ENCODE measurements around the gene SLC10A7.

DNA sequence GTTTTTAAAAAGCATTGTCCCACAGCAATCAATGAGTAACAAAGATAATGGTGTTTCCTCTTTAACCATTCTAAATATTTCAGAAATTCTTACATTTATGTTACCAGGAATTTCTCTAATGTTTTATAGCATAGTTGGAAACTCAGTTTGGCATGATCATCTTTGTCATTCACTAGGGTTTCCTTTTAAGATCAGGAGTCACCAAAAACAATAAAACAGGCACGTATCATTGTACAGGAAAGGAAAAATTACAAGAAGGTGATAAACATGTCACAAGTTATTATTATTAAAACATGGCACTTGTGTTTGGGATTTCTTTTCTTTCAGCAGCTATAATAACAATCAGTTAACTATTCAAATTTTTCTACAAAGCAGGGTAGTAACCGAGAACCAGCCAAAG is 84.0 kb downstream of the SLC10A7 start:
- no peak for TF ChIP-seq SP1 (CRISPR knock-in tag; IDR thresholded peaks at IDR 0.05)
- TF ChIP-seq RFX1 (IDR thresholded peaks at IDR 0.05), result no peak
- no peak for TF ChIP-seq ZBTB1 (CRISPR knock-in tag; IDR thresholded peaks at IDR 0.05; ENCODE audit: borderline replicate concordance, low read depth)
- TF ChIP-seq ZNF561 (CRISPR knock-in tag; conservative IDR thresholded peaks at IDR 0.05), result no peak
- TF ChIP-seq, protein P1, sequence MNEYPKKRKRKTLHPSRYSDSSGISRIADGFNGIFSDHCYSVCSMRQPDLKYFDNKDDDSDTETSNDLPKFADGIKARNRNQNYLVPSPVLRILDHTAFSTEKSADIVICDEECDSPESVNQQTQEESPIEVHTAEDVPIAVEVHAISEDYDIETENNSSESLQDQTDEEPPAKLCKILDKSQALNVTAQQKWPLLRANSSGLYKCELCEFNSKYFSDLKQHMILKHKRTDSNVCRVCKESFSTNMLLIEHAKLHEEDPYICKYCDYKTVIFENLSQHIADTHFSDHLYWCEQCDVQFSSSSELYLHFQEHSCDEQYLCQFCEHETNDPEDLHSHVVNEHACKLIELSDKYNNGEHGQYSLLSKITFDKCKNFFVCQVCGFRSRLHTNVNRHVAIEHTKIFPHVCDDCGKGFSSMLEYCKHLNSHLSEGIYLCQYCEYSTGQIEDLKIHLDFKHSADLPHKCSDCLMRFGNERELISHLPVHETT (CRISPR knock-in tag; conservative IDR thresholded peaks at IDR 0.05 in 1 of 2, IDR thresholded peaks at IDR 0.05 in 1 of 2), result no peak
- TF ChIP-seq, protein P2, sequence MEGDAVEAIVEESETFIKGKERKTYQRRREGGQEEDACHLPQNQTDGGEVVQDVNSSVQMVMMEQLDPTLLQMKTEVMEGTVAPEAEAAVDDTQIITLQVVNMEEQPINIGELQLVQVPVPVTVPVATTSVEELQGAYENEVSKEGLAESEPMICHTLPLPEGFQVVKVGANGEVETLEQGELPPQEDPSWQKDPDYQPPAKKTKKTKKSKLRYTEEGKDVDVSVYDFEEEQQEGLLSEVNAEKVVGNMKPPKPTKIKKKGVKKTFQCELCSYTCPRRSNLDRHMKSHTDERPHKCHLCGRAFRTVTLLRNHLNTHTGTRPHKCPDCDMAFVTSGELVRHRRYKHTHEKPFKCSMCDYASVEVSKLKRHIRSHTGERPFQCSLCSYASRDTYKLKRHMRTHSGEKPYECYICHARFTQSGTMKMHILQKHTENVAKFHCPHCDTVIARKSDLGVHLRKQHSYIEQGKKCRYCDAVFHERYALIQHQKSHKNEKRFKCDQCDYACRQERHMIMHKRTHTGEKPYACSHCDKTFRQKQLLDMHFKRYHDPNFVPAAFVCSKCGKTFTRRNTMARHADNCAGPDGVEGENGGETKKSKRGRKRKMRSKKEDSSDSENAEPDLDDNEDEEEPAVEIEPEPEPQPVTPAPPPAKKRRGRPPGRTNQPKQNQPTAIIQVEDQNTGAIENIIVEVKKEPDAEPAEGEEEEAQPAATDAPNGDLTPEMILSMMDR (IDR thresholded peaks at IDR 0.05 in 2 of 3, conservative IDR thresholded peaks at IDR 0.05 in 1 of 3; ENCODE audit: insufficient read depth in 2 of 3, low read depth in 1 of 3, low read length in 3 of 3), result no peak
- TF ChIP-seq CHD4 (IDR thresholded peaks at IDR 0.05; ENCODE audit: insufficient read depth, insufficient replicate concordance, low read depth, low read length, poor library complexity, severe bottlenecking), result no peak
- TF ChIP-seq ZNF217 (CRISPR knock-in tag; IDR thresholded peaks at IDR 0.05), result no peak
- no peak for TF ChIP-seq NRF1 (conservative IDR thresholded peaks at IDR 0.05 in 1 of 2, IDR thresholded peaks at IDR 0.05 in 1 of 2)
- no peak for TF ChIP-seq STAT5B (CRISPR knock-in tag; IDR thresholded peaks at IDR 0.05)
- TF ChIP-seq TBP (optimal IDR thresholded peaks at IDR 0.05; ENCODE audit: low read depth, low read length), result no peak
- TF ChIP-seq ZNF133 (CRISPR knock-in tag; IDR thresholded peaks at IDR 0.05), result no peak

Data from K562 (cell line).